Panc1 (cell line): ENCODE measurements around the gene PIEZO1. TPM values are rescaled to one million over a fixed set of nuclear protein-coding genes. Genes with fewer than 3 reads are reported as not detected.

ENCODE experiments used
- ATAC-seq: fragments of 200-7000 bp; cut with Tn5 transposase; 2 replicates; pipeline ENCODE4 v1.9.1; 2020; ENCODE audit warnings: mild to moderate bottlenecking, moderate library complexity
- BruUV-seq: library from RNA; stranded (reverse); fragments of 400-500 nt; replicated peaks from 2 replicates; lab custom pipeline; 2021; lab: Mats Ljungman, UMichigan
- CTCF ChIA-PET: fragments of 300-600 bp; sonication (Branson Sonifier 250); formaldehyde crosslinking; loops from one replicate; lab custom pipeline; 2022; ENCODE audit warnings: antibody characterized with exemption; lab: Charles Lee
- POLR2A ChIA-PET: fragments of 300-600 bp; sonication (Branson Sonifier 250); formaldehyde crosslinking; loops from one replicate; lab custom pipeline; 2022; ENCODE audit warnings: antibody characterized with exemption; lab: Charles Lee
- DNase-seq: peaks from one replicate; pipeline ENCODE4 v3.0.0-alpha.2; 2010; ENCODE audit warnings: low read depth, low spot score
- H3K27ac ChIP-seq: 2 replicates; pipeline ENCODE4 v1.5.1; 2011; ENCODE audit warnings: mild to moderate bottlenecking, low read length, inconsistent platforms
- H3K27me3 ChIP-seq: fragments of 200-500 bp; sonication (Bioruptor generic); 2 replicates; pipeline ENCODE4 v1.6.0; 2014; ENCODE audit warnings: low read length, inconsistent platforms; ENCODE audit not compliant: control insufficient read depth, insufficient read depth
- H3K36me3 ChIP-seq: fragments of 200-500 bp; sonication (Bioruptor generic); 2 replicates; pipeline ENCODE4 v1.5.1; 2014; ENCODE audit warnings: inconsistent platforms, mild to moderate bottlenecking, low read length, moderate library complexity; ENCODE audit not compliant: control insufficient read depth, insufficient read depth
- H3K4me1 ChIP-seq: 2 replicates; pipeline ENCODE4 v1.5.1; 2011; ENCODE audit warnings: inconsistent platforms, mild to moderate bottlenecking, low read length, moderate library complexity; ENCODE audit not compliant: control insufficient read depth, insufficient read depth
- H3K4me3 ChIP-seq, 2 experiments: 2 replicates each; pipeline ENCODE4 v1.5.1; 2011 to 2012; ENCODE audit warnings: low read depth in 2 of 2, low read length in 2 of 2, mild to moderate bottlenecking in 2 of 2, inconsistent platforms in 1 of 2, moderate library complexity in 1 of 2
- H3K9me3 ChIP-seq: fragments of 200-500 bp; sonication (Bioruptor generic); 2 replicates; pipeline ENCODE4 v1.5.1; 2014; ENCODE audit warnings: low read depth, mild to moderate bottlenecking, inconsistent platforms, low read length, moderate library complexity; ENCODE audit not compliant: control insufficient read depth, insufficient read depth
- CTCF ChIP-seq: fragments of 450-650 bp; IDR thresholded peaks from 2 replicates; pipeline ENCODE4 v1.5.1; 2017; ENCODE audit warnings: mild to moderate bottlenecking
- POLR2AphosphoS5 ChIP-seq: IDR thresholded peaks from 2 replicates; pipeline ENCODE4 v1.6.1; 2012; ENCODE audit warnings: mild to moderate bottlenecking, low read depth, low read length, moderate library complexity
- REST ChIP-seq, 2 experiments: IDR thresholded peaks; 2 replicates each; pipeline ENCODE4 v1.6.1; 2011 to 2012; ENCODE audit warnings: low read depth in 2 of 2, control low read depth in 1 of 2, low read length in 1 of 2, mild to moderate bottlenecking in 1 of 2, moderate library complexity in 1 of 2; ENCODE audit not compliant: insufficient read depth in 1 of 2
- SIN3A ChIP-seq: IDR thresholded peaks from 2 replicates; pipeline ENCODE4 v1.6.1; 2012; ENCODE audit warnings: low read depth, mild to moderate bottlenecking, low read length, moderate library complexity, borderline replicate concordance; ENCODE audit not compliant: insufficient read depth
- TCF7L2 ChIP-seq: IDR thresholded peaks from 2 replicates; pipeline ENCODE4 v1.6.1; 2011; ENCODE audit warnings: mild to moderate bottlenecking, low read depth, low read length, inconsistent platforms
- in situ Hi-C: cut with HindIII; loops from 2 replicates; pipeline ENCODE4 v1.10.0; 2016; ENCODE audit warnings: low sequenced_read_pairs, low pct_unique_long_range_greater_than_20kb
- intact Hi-C: fragments of 100-400 bp; cut with micrococcal nuclease; formaldehyde crosslinking; loops from one replicate; pipeline ENCODE4 v1.10.0; 2022; ENCODE audit not compliant: unreplicated experiment
- total RNA-seq: library from RNA; stranded (reverse); gene quantifications from one replicate; pipeline ENCODE4 v1.2.1, GENCODE V29; 2021; ENCODE audit not compliant: unreplicated experiment

The PIEZO1 gene
- total RNA-seq, 1 experiment from 2014 or later: 175 TPM

- POLR2A ChIA-PET: no interaction called here
These were observed 60.0 kb downstream of the PIEZO1 start for GRCh38 chr16:88724855-88725555.

GRCh38 chr16:88723911-88724310 is 61.1 kb downstream of the PIEZO1 start:
- Histone ChIP-seq H3K36me3 (peaks cover 2% of the 10 kb centered on the region; the same call in 1 of the 2 replicates), H3K9me3 (no peaks in the 10 kb centered on the region), H3K4me1 (no peaks in the 10 kb centered on the region), H3K4me3 (no peak overlapping the region), H3K27me3 (no peaks in the 10 kb centered on the region), H3K27ac (no peak overlapping the region)
- intact Hi-C loops: no loop called here
- in situ Hi-C loops: no loop called here
- BruUV-seq: no TSS peak
- ChIA-PET CTCF (no interaction called here), POLR2A (no interaction called here)
- ATAC-seq: no peak
- no peak for DNase-seq
- TF ChIP-seq CTCF: no peak
- no peak for TF ChIP-seq POLR2AphosphoS5
- TF ChIP-seq TCF7L2: no peak
- no peak for TF ChIP-seq REST (IDR thresholded peaks at IDR 0.05; ENCODE audit: insufficient read depth in 1 of 2, low read depth in 2 of 2, low read length in 1 of 2)
- TF ChIP-seq SIN3A: no peak

More at GRCh38 chr16:88724855-88725555, 60.0 kb downstream of the PIEZO1 start:
- H3K4me3 ChIP-seq: no peak overlapping the region
- no peak for ATAC-seq
- no peaks in the 10 kb centered on the region for H3K27me3 ChIP-seq
- intact Hi-C loops: no loop called here
- in situ Hi-C loops: no loop called here
- H3K36me3 ChIP-seq: peaks cover 2% of the 10 kb centered on the region; the same call in 1 of the 2 replicates
- TF ChIP-seq CTCF: no peak
- no peak for TF ChIP-seq TCF7L2
- TF ChIP-seq POLR2AphosphoS5: no peak
- no peak for TF ChIP-seq SIN3A
- no peak for TF ChIP-seq REST (IDR thresholded peaks at IDR 0.05; ENCODE audit: insufficient read depth in 1 of 2, low read depth in 2 of 2, low read length in 1 of 2)
- no TSS peak for BruUV-seq
- H3K27ac ChIP-seq: no peak overlapping the region
- H3K9me3 ChIP-seq: no peaks in the 10 kb centered on the region
- CTCF ChIA-PET: no interaction called here
- no peaks in the 10 kb centered on the region for H3K4me1 ChIP-seq
- no peak for DNase-seq
